ENCODE results near the gene SLC22A1. TPM values are rescaled to one million over a fixed set of nuclear protein-coding genes. Genes with fewer than 3 reads are reported as not detected.

Gene SLC22A1
- total RNA-seq, 3 donors from 2014 or later (not counting 1 experiment from before 2014, with no cell fraction given): 1.4 to 4.5 (median 3.0) TPM

GRCh38 chr6:160160929-160161646, 39.5 kb downstream of the SLC22A1 start:
- whole genome bisulfite sequencing (ENCODE audit: insufficient coverage): 88% methylated on average over 15 of the region's 15 CpGs
- no peak overlapping the region for H3K27ac ChIP-seq (ENCODE audit: low read length)
- ATAC-seq (no peak), DNase-seq (no peak)
- TF ChIP-seq CTCF (IDR thresholded peaks at IDR 0.05): no peak
- Mint-ChIP-seq H3K27ac (no peak overlapping the region), H3K9me3 (no peaks in the 10 kb centered on the region), H3K4me3 (no peak overlapping the region), H3K27me3 (ENCODE audit: low read depth in 2 of 2) (no peaks in the 10 kb centered on the region), H3K36me3 (no peaks in the 10 kb centered on the region), H3K4me1 (no peaks in the 10 kb centered on the region)
- no peaks in the 10 kb centered on the region for H3K36me3 ChIP-seq (ENCODE audit: control insufficient read depth, insufficient read depth, low read length)
- no peaks in the 10 kb centered on the region for H3K27me3 ChIP-seq (ENCODE audit: control insufficient read depth, insufficient read depth, low read length)
- no peaks in the 10 kb centered on the region for H3K4me1 ChIP-seq (ENCODE audit: control insufficient read depth, insufficient read depth, low read length)
- H3K9me3 ChIP-seq (ENCODE audit: control insufficient read depth, insufficient read depth, low read length): no peaks in the 10 kb centered on the region
- intact Hi-C loops (cut with micrococcal nuclease): no loop called here
- H3K4me3 ChIP-seq (ENCODE audit: low read length): no peak overlapping the region

GRCh38 chr6:160161647-160161986, 40.0 kb downstream of the SLC22A1 start:
- no peaks in the 10 kb centered on the region for H3K9me3 Mint-ChIP-seq
- H3K36me3 ChIP-seq (ENCODE audit: control insufficient read depth, insufficient read depth, low read length): no peaks in the 10 kb centered on the region
- TF ChIP-seq CTCF (IDR thresholded peaks at IDR 0.05): no peak
- H3K27me3 ChIP-seq (ENCODE audit: control insufficient read depth, insufficient read depth, low read length): no peaks in the 10 kb centered on the region
- no peak overlapping the region for H3K27ac ChIP-seq (ENCODE audit: low read length)
- DNase-seq: no peak
- no peak for ATAC-seq
- intact Hi-C loops (cut with micrococcal nuclease): no loop called here
- peaks cover 0 to 5% of the 10 kb centered on the region in 2 donors for H3K27me3 Mint-ChIP-seq (ENCODE audit: low read depth in 2 of 2)
- H3K4me1 ChIP-seq (ENCODE audit: control insufficient read depth, insufficient read depth, low read length): no peaks in the 10 kb centered on the region
- WGBS (ENCODE audit: insufficient coverage): 65% methylated on average over 5 of the region's 5 CpGs
- no peak overlapping the region for H3K27ac Mint-ChIP-seq
- H3K4me3 ChIP-seq (ENCODE audit: low read length): no peak overlapping the region
- H3K4me1 Mint-ChIP-seq: no peaks in the 10 kb centered on the region
- no peaks in the 10 kb centered on the region for H3K36me3 Mint-ChIP-seq
- no peaks in the 10 kb centered on the region for H3K9me3 ChIP-seq (ENCODE audit: control insufficient read depth, insufficient read depth, low read length)
- H3K4me3 Mint-ChIP-seq: no peak overlapping the region

GRCh38 chr6:160162030-160162566, 40.5 kb downstream of the SLC22A1 start:
- Histone ChIP-seq H3K27ac (ENCODE audit: low read length) (no peak overlapping the region), H3K36me3 (ENCODE audit: control insufficient read depth, insufficient read depth, low read length) (no peaks in the 10 kb centered on the region), H3K9me3 (ENCODE audit: control insufficient read depth, insufficient read depth, low read length) (no peaks in the 10 kb centered on the region), H3K4me1 (ENCODE audit: control insufficient read depth, insufficient read depth, low read length) (no peaks in the 10 kb centered on the region), H3K27me3 (ENCODE audit: control insufficient read depth, insufficient read depth, low read length) (no peaks in the 10 kb centered on the region), H3K4me3 (ENCODE audit: low read length) (no peak overlapping the region)
- intact Hi-C loops (cut with micrococcal nuclease): no loop called here
- Mint-ChIP-seq H3K9me3 (no peaks in the 10 kb centered on the region), H3K27me3 (ENCODE audit: low read depth in 2 of 2) (peaks cover 0 to 6% of the 10 kb centered on the region in 2 donors), H3K36me3 (no peaks in the 10 kb centered on the region), H3K4me1 (no peaks in the 10 kb centered on the region), H3K27ac (no peak overlapping the region), H3K4me3 (no peak overlapping the region)
- TF ChIP-seq CTCF (IDR thresholded peaks at IDR 0.05): no peak
- DNase-seq (no peak), ATAC-seq (no peak)
- WGBS (ENCODE audit: insufficient coverage): 90% methylated on average over 5 of the region's 5 CpGs

GRCh38 chr6:160163425-160163824, 41.8 kb downstream of the SLC22A1 start:
- H3K27ac ChIP-seq (ENCODE audit: low read length): no peak overlapping the region
- peaks cover 0 to 6% of the 10 kb centered on the region in 2 donors for H3K27me3 Mint-ChIP-seq (ENCODE audit: low read depth in 2 of 2)
- intact Hi-C loops (cut with micrococcal nuclease): no loop called here
- H3K36me3 ChIP-seq (ENCODE audit: control insufficient read depth, insufficient read depth, low read length): no peaks in the 10 kb centered on the region
- no peaks in the 10 kb centered on the region for H3K9me3 Mint-ChIP-seq
- ATAC-seq (no peak), DNase-seq (no peak)
- no peaks in the 10 kb centered on the region for H3K4me1 Mint-ChIP-seq
- H3K4me3 Mint-ChIP-seq: no peak overlapping the region
- no peak overlapping the region for H3K27ac Mint-ChIP-seq
- no peaks in the 10 kb centered on the region for H3K36me3 Mint-ChIP-seq
- TF ChIP-seq CTCF (IDR thresholded peaks at IDR 0.05): no peak
- H3K9me3 ChIP-seq (ENCODE audit: control insufficient read depth, insufficient read depth, low read length): no peaks in the 10 kb centered on the region
- no peaks in the 10 kb centered on the region for H3K4me1 ChIP-seq (ENCODE audit: control insufficient read depth, insufficient read depth, low read length)
- WGBS (ENCODE audit: insufficient coverage): 82% methylated on average over 8 of the region's 8 CpGs
- no peaks in the 10 kb centered on the region for H3K27me3 ChIP-seq (ENCODE audit: control insufficient read depth, insufficient read depth, low read length)
- H3K4me3 ChIP-seq (ENCODE audit: low read length): no peak overlapping the region

All from natural killer cell (primary cell).